Endodermal cell (in vitro differentiated cells): ENCODE data around the gene AWAT1. TPM values are rescaled to one million over a fixed set of nuclear protein-coding genes. Genes with fewer than 3 reads are reported as not detected.
A peak's percentile ranks its signal among the peaks of the same experiment; 100 is the strongest.
"Not testable (repeated sequence)": the region's sequence is repeated elsewhere in the genome, so short reads cannot be mapped to it uniquely, and the experiment has no call there.

Experiments used
- DNase-seq: peaks from one replicate; pipeline ENCODE4 v3.0.0-alpha.2; 2017
- H3K27ac ChIP-seq: 2 replicates; pipeline ENCODE4 v1.5.1; 2013; ENCODE audit warnings: mild to moderate bottlenecking, low read depth, low read length, moderate library complexity
- H3K27me3 ChIP-seq: 2 replicates; pipeline ENCODE4 v1.6.1; 2013; ENCODE audit warnings: mild to moderate bottlenecking, low read length, moderate library complexity; ENCODE audit not compliant: insufficient read depth, control insufficient read depth, poor library complexity, severe bottlenecking
- H3K36me3 ChIP-seq: 2 replicates; pipeline ENCODE4 v1.7.0; 2013; ENCODE audit warnings: mild to moderate bottlenecking, low read length, moderate library complexity; ENCODE audit not compliant: control insufficient read depth, insufficient read depth
- H3K4me1 ChIP-seq: one replicate; pipeline ENCODE4 v1.7.0; 2013; ENCODE audit warnings: low read length; ENCODE audit not compliant: control insufficient read depth, insufficient read depth
- H3K4me3 ChIP-seq: 2 replicates; pipeline ENCODE4 v1.5.1; 2013; ENCODE audit warnings: mild to moderate bottlenecking, low read length, moderate library complexity
- H3K9ac ChIP-seq: 2 replicates; pipeline ENCODE4 v1.6.1; 2013; ENCODE audit warnings: mild to moderate bottlenecking, low read length, moderate library complexity; ENCODE audit not compliant: poor library complexity, severe bottlenecking; ENCODE audit errors: extremely low read depth
- H3K9me3 ChIP-seq: 2 replicates; pipeline ENCODE4 v1.6.1; 2013; ENCODE audit warnings: mild to moderate bottlenecking, low read length, moderate library complexity; ENCODE audit not compliant: control insufficient read depth
- H3K27ac Mint-ChIP-seq: 2 replicates; pipeline ENCODE4 v1.8.0; 2020; ENCODE audit warnings: mixed read lengths
- H3K27me3 Mint-ChIP-seq: 2 replicates; pipeline ENCODE4 v1.8.0; 2021; ENCODE audit warnings: mild to moderate bottlenecking, mixed read lengths; ENCODE audit not compliant: insufficient read depth
- H3K36me3 Mint-ChIP-seq: 2 replicates; pipeline ENCODE4 v1.8.0; 2020; ENCODE audit warnings: low read depth, mixed read lengths
- H3K4me1 Mint-ChIP-seq: 2 replicates; pipeline ENCODE4 v1.8.0; 2020; ENCODE audit warnings: mixed read lengths
- H3K4me3 Mint-ChIP-seq: 2 replicates; pipeline ENCODE4 v1.8.0; 2020; ENCODE audit warnings: mild to moderate bottlenecking, moderate library complexity, mixed read lengths
- H3K9me3 Mint-ChIP-seq: 2 replicates; pipeline ENCODE4 v1.8.0; 2020; ENCODE audit warnings: mild to moderate bottlenecking, mixed read lengths
- WGBS, 2 experiments: methylation state at CpG; one replicate each; pipeline versions ENCODE4 v1.1.5 to v1.1.7; 2013; ENCODE audit warnings: missing lambda C conversion rate in 2 of 2, mixed read lengths in 1 of 2; ENCODE audit not compliant: insufficient coverage in 1 of 2, insufficient read length in 1 of 2; 5-methylcytosine and 5-hydroxymethylcytosine counted together
- total RNA-seq, 2 donors: library from RNA; stranded (reverse); fragmentation: NEBNext Ultra II Directional in 1 of 2; extraction: Animal tissue kit (Norgen Biotek cat#: 25700) in 1 of 2; gene quantifications; 2 replicates in 1 of 2; 3 replicates in 1 of 2; pipeline ENCODE4 v1.2.1, GENCODE V29; 2021
- TF ChIP-seq, protein P1 (sequence below): fragments of 200-600 bp; sonication (generic); conservative IDR thresholded peaks from 2 replicates; pipeline ENCODE4 v1.5.0; 2021; ENCODE audit warnings: antibody characterized with exemption, mild to moderate bottlenecking

AWAT1 gene
- total RNA-seq, 2 donors from 2014 or later, result not detected

- Histone ChIP-seq H3K4me3 (no peak overlapping the region), H3K9ac (no peak overlapping the region), H3K27ac (no peak overlapping the region), H3K4me1 (no peaks in the 10 kb centered on the region), H3K9me3 (no peaks in the 10 kb centered on the region), H3K27me3 (no peaks in the 10 kb centered on the region), H3K36me3 (no peaks in the 10 kb centered on the region)
- 83 to 89% methylated on average over 2 to 5 of the region's 5 CpGs for WGBS, 2 experiments
- Mint-ChIP-seq H3K4me1 (no peaks in the 10 kb centered on the region), H3K4me3 (no peak overlapping the region), H3K36me3 (no peaks in the 10 kb centered on the region), H3K9me3 (peaks cover 44% of the 10 kb centered on the region), H3K27ac (no peak overlapping the region), H3K27me3 (peaks cover 21% of the 10 kb centered on the region)
- TF ChIP-seq, protein P1, sequence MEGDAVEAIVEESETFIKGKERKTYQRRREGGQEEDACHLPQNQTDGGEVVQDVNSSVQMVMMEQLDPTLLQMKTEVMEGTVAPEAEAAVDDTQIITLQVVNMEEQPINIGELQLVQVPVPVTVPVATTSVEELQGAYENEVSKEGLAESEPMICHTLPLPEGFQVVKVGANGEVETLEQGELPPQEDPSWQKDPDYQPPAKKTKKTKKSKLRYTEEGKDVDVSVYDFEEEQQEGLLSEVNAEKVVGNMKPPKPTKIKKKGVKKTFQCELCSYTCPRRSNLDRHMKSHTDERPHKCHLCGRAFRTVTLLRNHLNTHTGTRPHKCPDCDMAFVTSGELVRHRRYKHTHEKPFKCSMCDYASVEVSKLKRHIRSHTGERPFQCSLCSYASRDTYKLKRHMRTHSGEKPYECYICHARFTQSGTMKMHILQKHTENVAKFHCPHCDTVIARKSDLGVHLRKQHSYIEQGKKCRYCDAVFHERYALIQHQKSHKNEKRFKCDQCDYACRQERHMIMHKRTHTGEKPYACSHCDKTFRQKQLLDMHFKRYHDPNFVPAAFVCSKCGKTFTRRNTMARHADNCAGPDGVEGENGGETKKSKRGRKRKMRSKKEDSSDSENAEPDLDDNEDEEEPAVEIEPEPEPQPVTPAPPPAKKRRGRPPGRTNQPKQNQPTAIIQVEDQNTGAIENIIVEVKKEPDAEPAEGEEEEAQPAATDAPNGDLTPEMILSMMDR, result no peak
- no peak for DNase-seq
Measured at GRCh38 chrX:70201732-70202131, 32.7 kb upstream of the AWAT1 start.

GRCh38 chrX:70208479-70208878 lies 26.0 kb upstream of the AWAT1 start:
- Mint-ChIP-seq H3K36me3 (no peaks in the 10 kb centered on the region), H3K4me3 (no peak overlapping the region), H3K27me3 (peaks cover 17% of the 10 kb centered on the region)

GRCh38 chrX:70209570-70209969 lies 24.9 kb upstream of the AWAT1 start:
- H3K4me1 Mint-ChIP-seq, H3K4me3 ChIP-seq, H3K36me3 Mint-ChIP-seq, DNase-seq, H3K4me1 ChIP-seq, H3K27me3 ChIP-seq, H3K9ac ChIP-seq, H3K27ac Mint-ChIP-seq, H3K4me3 Mint-ChIP-seq, H3K9me3 ChIP-seq, H3K36me3 ChIP-seq, H3K27ac ChIP-seq: not testable (repeated sequence)
- 58% methylated on average over 6 of the region's 6 CpGs; no CpG with 5 or more reads in 1 of the 2 experiments for WGBS, 2 experiments
- TF ChIP-seq, protein P1, result peak; percentile 40
- H3K9me3 Mint-ChIP-seq, result peaks cover 43% of the 10 kb centered on the region
- peaks cover 10% of the 10 kb centered on the region for H3K27me3 Mint-ChIP-seq

More at GRCh38 chrX:70208479-70208878, 26.0 kb upstream of the AWAT1 start:
- TF ChIP-seq, protein P1, result no peak
- H3K27ac Mint-ChIP-seq, result no peak overlapping the region
- peaks cover 40% of the 10 kb centered on the region for H3K9me3 Mint-ChIP-seq
- H3K9ac ChIP-seq, result no peak overlapping the region
- no peaks in the 10 kb centered on the region for H3K36me3 ChIP-seq
- no peak overlapping the region for H3K4me3 ChIP-seq
- no peaks in the 10 kb centered on the region for H3K4me1 Mint-ChIP-seq
- H3K9me3 ChIP-seq, result no peaks in the 10 kb centered on the region
- DNase-seq, result no peak
- H3K4me1 ChIP-seq, result no peaks in the 10 kb centered on the region
- H3K27ac ChIP-seq, result no peak overlapping the region
- no peaks in the 10 kb centered on the region for H3K27me3 ChIP-seq
